Right hindlimb (tissue), 1 donor: ENCODE data around the gene UGDH.

ENCODE experiments used
- DNase-seq: peaks from one replicate; pipeline ENCODE4 v3.0.0-alpha.2; 2018

The UGDH gene

DNA sequence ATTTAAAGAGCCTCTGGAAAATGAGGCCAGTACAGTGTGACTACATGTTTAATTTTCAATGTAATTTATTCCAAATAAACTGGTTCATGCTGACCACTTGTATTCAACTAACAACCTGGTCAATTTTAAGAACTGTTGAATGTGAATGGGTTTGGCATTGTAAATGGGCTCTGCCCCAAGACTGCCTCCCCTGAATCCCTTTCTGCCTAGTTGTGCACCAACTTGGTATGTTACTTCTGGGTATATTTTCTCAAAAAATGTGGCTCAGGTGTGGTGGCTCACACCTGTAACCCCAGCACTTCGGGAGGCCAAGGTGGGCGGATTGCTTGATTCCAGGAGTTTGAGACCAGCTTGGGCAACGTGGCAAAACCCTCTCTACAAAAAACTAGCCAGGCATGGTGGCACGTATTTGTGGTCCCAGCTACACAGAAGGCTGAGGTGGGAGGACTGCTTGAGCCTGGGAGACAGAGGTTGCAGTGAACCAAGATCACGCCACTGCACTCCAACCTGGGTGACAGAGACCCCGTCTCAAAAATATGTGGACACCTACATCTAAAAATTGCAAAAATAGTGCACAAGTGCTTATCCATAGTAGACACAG is 75.7 kb downstream of the UGDH start:
- DNase-seq, result no peak

DNA sequence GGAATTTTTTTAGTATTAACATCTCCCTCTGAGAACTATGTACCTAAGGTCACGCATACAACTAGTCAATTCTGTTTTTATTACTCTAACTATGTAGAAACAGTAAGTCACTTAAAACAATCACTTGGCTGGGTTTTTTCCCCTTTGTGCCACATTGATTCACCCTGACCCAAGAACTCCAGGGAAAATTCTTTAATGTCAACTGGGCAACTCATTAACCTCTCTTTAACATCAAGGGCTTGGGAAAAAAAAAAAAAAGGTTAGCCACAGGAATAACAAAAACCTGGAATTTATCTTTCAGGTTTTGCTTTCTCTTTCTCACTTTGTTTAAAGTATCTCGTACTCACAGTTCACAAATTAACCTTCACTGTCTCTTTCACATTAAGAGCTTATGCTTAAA is 76.6 kb downstream of the UGDH start:
- DNase-seq, result no peak
